HG02759 (cell line): ENCODE data around the gene TCAP.
A peak's percentile ranks its signal among the peaks of the same experiment; 100 is the strongest.

Experiments used
- ATAC-seq: cut with Tn5 transposase; IDR thresholded peaks from one replicate; pipeline ENCODE4 v1.9.1; 2021; ENCODE audit warnings: mild to moderate bottlenecking, moderate library complexity; ENCODE audit not compliant: unreplicated experiment

TCAP gene

DNA sequence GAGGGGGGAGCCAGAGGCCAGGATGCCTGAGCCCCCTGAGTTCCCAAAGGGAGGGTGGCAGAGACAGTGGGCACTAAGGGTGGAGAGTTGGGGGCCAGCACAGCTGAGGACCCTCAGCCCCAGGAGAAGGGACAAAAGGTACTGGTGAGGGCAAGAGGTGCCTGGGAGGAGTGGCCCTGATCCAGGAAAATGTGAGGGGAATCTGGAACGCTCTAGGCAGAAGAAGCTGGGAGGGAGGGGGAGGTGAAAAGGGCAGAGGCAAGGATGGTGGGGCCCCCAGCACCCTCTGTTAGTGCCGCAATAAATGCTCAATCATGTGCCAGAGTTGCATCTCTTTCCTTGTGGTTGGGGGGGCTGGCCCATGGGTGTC lies 1.1 kb downstream of the TCAP start:
- ATAC-seq = no peak

DNA sequence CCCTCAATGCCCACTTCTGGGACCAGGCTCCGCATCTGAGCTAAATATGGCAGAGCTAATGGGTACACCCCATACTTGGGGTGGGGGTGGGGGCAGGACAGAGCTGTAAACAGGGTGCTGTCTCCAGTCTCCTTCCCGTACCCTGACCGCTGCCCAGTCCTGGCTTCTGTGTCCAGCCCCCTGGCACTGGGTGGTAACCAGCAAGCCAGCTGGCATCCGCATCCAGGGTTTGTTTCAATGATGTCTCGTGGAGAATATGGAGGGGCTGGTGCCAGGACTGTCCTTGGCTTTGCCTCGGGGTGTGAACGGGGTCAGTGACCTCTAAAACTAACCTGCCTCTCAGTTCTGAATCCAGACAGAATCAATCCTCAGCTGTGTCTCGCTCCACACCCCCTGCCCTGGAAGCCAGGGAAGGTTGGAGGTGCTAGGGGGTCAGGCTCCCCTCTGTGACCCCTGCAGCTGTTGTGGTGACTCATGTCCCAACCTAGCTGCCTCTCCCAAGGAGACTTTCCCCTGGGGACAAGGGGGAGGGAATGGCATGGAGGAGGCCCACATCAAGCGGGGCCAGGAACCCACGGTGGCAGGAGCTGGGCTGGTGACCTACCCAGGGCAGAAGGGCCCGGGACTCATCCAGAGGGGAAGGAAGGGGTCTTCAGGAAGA lies 1.6 kb downstream of the TCAP start:
- no peak for ATAC-seq

DNA sequence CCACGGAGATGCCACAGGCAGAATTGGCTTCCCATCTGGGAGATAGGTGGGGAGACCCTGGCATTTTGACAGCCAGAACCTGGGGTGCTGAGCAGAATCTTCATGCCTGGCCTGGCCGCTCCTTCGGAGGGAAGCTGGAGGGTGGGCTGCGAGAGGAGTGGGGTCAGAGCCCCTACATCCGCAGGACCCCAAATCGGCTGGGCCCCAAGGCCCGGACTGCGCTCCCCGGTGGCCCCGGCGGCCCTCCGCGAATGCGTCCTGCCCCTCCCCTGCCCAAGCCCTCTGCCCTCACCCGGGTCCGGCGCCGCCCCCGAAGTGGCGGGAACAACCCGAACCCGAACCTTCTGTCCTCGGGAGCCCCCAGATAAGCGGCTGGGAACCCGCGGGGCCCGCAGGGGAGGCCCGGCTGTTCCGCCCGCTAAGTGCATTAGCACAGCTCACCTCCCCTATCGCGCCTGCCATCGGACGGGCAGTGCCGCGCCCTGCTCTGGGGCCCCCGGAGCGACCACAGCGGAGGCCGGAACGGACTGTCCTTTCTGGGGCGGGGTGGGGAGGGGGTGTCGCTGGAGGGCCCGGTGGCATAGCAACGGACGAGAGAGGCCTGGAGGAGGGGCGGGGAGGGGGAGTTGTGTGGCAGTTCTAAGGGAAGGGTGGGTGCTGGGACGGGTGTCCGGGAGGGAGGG lies 2.3 kb downstream of the TCAP start:
- ATAC-seq = no peak

DNA sequence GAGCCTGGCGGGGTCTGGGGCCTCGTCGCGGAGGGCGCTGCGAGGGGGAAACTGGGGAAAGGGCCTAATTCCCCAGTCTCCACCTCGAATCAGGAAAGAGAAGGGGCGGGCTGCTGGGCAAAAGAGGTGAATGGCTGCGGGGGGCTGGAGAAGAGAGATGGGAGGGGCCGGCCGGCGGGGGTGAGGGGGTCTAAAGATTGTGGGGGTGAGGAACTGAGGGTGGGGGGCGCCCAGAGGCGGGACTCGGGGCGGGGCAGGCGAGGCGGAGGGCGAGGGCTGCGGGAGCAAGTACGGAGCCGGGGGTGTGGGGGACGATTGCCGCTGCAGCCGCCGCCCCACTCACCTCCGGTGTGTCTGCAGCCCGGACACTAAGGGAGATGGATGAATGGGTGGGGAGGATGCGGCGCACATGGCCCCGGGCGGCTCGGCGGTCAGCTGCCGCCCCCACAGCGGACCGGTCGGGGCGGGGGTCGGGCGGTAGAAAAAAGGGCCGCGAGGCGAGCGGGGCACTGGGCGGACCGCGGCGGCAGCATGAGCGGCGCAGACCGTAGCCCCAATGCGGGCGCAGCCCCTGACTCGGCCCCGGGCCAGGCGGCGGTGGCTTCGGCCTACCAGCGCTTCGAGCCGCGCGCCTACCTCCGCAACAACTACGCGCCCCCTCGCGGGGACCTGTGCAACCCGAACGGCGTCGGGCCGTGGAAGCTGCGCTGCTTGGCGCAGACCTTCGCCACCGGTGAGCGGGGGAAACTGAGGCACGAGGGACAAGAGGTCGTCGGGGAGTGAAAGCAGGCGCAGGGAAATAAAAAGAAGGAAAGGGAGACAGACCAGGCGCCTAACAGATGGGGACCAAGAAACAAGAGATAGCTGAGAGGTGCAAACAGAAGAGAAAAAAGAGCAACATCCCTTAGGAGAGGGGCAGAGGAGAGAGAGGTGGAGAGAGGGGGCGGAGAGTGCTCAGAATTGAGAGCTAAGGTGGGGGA lies 3.1 kb downstream of the TCAP start, which contains the start of gene PNMT:
Gene PNMT (plus strand): TSS at position 509 of the 980 bp plus-strand sequence. CDS start 23 bp downstream, at position 532.
- no peak for ATAC-seq

DNA sequence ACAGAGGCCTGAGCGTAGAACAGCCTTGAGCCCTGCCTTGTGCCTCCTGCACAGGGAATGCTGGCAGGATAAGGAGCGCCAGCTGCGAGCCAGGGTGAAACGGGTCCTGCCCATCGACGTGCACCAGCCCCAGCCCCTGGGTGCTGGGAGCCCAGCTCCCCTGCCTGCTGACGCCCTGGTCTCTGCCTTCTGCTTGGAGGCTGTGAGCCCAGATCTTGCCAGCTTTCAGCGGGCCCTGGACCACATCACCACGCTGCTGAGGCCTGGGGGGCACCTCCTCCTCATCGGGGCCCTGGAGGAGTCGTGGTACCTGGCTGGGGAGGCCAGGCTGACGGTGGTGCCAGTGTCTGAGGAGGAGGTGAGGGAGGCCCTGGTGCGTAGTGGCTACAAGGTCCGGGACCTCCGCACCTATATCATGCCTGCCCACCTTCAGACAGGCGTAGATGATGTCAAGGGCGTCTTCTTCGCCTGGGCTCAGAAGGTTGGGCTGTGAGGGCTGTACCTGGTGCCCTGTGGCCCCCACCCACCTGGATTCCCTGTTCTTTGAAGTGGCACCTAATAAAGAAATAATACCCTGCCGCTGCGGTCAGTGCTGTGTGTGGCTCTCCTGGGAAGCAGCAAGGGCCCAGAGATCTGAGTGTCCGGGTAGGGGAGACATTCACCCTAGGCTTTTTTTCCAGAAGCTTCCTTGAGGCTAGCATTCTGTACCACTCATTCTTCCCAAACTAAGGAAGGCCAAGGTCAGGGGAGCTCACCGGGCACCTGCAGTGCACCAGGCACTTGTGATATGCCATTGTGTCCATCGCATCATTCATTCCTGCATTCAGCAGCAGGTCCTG lies 5.0 kb downstream of the TCAP start:
- no peak for ATAC-seq

DNA sequence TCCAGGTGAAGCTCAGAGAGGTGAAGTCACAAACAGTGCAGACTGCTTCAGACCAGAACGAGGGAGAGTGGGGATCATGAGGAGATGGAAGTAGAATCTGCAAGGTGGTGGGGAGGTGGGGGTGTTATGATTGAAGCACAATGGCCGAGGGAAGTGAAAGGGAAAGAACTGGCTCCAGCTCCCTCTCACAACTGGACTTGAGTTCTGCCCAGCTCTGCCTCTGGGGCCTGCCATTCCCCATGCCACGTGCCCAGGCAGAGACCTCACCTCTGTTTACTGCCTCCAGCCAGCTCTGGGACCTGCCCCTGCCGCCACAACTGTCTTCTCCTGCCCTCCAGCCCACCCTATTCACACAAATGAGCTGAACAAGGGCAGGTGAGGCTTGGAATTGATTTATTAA lies 5.6 kb downstream of the TCAP start:
- ATAC-seq = no peak

DNA sequence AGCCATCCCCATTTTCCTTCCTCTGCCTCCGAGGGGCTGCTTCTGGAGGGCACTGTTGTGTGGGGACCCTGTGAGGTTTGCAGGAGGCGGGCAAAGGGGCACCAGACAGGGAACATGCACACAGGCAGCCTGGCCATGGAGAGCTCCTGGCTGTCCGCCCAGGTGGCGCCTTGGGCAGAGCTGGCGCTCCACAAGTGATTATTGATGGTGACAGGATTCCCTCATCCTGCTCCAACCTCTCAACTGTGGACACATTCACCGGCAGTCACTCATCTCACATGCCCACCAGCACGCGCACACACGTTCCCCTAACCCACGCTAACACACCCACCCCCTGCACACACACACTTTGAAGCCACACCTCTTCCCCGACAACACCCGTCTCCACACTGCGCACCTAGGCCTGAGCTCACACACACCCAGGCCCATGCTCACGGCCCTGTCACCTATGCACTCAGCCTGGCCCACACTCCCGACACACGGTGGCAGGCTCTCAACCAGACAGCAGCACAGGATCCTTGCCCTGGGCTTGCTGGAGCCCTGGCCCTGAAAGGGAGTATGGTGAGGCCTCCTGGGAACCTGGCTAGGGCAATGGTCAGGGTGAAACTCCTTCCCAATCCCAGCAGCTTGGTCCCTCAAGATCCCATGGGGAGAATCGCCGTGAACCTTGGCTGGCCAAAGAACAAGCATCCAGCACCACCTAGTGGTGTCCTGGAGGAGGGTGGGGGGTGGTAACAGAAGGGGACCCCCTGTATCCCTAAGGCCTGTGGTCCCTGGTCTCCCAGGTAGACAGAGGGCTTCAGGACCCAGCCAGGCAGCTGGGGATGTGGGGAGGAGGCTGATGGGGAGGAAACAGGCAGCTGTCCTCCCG lies 6.7 kb downstream of the TCAP start:
- ATAC-seq = no peak

DNA sequence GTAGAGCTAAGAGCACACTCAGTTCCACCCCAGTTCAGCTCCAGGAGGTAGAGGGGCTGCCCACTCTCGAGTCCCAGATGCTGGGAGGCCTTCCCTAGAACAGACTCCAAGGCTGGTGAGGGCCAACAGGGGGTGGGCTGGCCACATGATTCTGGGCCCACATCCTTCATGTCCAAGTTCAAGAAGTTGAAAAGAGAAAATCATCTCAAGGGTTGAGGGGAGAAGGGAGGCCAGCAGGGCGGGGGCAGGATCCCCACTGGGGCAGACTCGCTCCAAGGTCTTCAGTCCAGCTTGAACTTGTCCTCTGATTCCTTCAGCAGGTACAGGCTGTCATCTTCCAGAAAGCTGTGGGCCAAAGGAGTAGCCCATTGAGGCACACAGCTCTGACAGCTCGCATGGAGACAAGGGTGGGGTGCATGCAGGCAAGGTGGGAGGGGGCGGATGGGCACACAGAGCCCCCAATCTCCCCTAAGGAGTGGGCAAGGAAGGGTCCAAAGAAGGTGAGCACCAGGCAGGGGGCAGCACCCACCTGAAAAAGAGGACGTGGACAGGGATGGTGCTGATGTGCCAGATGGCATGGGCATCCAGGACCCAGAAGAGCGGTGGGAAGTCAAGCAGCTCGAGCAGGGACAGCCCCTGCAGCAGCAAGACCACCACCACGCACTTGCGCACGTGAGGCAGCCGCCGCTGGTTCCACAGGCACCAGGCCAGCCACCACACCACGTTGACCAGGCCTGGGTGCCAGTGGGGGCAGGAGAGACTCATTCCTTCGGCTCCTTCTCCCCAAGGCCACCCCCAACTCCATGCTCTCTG lies 7.6 kb downstream of the TCAP start:
- ATAC-seq = no peak

DNA sequence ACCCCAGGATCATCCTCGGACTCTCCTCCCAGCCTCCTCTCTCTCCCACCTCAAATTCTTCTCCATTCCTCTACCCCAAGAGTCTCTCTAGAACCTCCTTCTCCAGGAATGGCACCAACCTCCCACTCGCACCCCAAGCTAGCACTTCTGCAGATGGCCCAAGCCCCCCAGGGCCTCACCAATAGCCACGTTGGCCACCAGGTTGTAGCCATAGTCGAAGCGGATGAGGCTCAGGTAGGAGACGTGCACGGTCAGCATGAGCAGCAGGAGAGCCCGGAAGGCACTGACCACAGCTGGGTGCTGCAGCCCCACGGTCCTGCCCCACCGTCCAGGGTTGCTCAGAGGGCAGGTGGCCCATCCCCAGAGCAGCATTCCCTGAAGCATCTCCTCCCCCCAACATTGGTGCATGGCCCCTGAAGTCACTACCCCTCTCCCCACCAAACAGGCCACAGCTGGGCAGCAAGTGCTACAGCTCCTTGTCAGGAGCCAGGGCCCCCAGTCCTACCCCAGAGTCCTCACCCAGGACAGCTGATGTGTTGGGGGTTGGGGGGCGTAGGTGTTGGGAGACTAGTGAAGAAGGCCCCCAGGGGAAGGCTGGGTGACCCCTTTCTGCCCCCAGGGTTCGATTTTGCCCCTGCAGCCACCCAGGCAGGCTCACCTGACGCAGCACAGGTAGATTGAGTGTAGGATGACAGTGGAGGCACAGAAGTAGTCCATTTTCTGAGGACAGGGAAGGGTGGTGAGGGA lies 8.4 kb downstream of the TCAP start:
- ATAC-seq = no peak

DNA sequence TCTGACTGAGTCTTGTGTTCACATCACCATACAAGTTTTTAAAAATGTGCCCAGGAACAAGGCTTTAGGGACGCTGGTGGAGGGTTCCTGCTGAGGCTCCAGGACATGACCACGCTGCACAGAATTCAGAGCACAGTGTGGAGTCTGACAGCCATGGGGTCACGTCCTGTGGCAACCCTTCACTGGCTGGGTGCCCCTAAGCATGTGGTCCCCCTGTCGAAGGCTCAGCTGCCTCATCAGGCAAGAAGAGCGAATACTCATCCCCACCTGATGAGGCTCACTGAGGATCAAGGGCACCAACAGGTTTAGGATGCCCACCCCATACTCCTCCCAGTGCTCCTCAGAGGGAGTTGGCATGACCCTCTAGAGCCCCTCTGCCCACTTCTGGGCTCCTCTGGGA lies 9.0 kb downstream of the TCAP start:
- ATAC-seq = no peak

DNA sequence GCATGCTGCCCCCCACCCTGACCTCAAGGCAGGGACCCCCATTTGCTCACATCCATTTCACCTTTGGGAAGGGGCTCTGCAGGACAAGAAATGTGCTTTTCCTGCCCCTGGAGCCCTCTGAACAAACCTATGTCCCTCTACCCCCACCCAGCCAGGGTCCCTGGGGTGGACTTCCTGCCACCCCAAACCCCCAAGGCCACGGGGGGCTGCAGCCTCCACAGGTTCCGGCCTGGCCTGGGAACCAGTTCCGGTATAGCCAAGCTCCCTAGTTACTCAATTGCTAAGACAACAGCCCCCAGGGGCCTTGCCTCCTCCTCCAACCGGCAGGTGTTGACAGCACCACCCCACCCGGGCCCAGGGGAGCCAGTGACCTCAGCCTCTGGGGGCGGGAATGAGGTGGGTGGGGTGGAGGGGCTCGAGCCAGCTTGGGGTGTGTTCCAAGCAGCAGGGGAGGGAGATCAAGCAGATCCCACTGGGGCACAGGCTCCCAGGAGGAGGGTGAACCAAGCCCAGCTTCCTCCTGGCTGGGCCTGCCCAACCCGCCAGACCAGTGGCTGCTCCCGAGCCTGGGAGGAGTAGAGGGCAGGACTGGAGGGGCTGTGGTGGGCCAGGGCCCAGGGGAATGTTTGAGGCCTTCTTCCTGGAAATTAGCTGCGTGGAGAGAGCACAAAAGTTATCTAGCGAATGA lies 9.7 kb downstream of the TCAP start:
- ATAC-seq = peak; percentile 48

DNA sequence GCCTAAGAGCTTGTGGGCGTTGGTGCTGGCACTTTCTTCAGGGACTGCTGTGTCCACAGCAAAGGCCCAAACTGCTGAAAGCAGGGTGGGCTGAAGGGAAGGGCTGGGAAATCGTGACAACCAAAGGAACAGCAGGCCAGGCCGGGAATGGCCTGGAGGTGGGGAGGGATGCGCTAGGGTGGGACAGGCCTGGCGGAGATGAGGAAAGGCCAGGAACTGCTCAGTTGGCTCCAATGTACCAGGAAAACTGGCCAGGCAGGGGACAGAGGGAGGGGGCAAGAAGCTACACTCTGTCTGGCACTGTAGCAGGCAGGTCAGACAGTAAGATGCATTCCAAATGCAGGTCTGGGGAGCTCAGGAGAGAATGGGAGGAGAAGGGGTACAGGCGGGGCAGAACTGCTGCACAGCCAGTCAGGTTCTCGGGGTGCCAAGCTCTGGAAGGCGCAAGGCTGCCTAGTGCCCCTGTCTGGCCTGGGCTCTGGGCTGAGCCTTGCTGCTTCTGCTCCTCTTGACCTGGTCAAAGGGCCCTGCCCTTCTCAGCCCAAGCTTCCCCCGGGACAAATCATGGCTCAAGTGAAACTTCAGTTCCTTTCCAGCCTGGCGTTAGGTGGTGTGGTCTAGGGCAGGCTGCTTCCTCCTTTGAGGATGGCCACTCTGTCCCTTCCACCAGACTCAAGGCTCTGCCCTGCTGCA lies 10.4 kb downstream of the TCAP start:
- no peak for ATAC-seq

DNA sequence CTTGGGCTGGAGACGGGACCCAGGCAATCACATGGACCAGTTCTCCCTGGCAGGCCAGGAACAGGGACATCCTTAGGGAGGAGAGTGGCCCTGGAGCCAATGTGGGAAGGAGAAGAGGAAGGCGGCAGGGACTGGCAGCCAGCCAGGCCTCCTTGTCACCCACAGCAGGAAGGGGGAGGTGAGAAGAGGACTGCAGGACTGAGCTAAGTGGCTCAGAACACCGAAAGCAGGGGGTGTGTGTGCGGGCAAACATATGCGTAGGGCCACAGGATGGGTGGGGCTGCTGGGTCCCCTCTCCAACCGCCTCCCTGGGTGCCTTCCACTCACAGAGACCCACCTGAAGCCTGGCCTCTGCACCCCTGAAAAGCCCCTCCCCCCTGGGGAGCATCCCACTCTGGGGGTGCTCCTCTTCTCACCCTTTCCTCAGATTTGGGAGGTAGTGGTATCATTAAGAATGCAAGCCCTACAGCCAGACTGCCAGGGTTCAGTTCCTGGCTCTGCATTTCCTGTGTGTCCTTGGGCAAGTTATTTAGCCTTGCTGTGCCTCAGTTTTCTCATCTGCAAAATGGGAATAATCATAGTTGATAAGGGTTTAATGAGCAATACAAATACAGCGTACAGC lies 11.2 kb downstream of the TCAP start:
- ATAC-seq = no peak

DNA sequence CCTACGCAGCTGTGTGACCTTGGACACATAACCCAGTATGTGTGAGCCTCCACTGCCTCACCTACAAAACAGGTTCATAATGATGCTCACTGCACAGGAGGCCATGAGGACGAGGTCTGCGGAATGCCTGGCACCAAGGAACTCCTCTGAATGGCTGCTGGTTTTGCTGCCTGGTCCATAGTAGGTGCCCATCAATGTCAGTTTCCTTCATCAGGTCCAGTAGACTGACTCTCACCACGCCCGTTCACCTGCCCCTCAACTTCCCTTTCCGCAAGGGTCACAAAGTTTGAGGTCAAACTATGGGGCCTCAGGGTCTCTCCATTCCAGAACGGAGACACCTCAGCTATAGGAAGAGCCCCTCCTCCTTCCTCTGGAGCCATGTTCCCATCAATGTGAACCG lies 11.9 kb downstream of the TCAP start:
- no peak for ATAC-seq

DNA sequence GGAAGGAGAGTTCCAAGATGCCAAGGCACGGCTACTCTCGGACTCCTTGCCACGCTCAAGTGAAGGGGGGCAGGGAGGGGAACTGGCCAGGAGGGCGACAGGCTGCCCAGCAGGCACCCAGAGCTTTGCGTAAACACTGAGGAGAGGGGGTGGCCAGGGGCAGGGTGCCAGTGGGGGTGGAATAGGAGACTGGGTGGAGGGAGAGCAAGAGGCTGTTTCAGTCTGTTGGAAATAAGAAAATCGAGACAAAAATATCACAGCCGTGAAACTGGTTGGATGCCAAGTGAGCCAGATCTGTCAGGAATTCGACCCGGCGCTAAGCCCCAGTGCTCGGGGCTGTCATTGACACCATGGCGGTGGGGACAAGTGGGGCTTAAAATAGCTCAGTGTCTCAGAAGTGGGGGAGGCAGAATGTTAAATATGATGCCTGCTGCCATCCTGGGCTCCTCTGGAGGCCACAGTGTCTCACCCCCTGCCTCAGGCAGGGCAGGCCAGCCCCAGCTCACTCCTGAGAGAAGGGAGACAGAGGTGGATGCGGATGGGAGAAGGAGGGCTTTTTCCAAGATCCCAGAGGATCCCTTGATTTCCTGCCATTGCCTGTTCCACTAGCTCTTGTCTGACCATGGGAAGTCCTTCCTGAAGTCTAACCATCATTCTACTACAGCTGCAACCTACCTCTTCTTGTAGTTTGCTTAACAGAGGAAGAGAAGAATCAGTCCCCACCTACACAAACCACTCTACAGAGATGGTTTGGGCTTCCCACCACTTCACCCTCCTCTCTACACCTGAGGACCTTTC lies 12.6 kb downstream of the TCAP start:
- ATAC-seq = no peak
